OCI-LY1 (cell line): ENCODE results near the gene B4GALT6.

Experiments
- CTCF ChIP-seq: fragments of 200-600 bp; sonication (generic), shearing (Covaris generic); IDR thresholded peaks from 2 replicates; pipeline ENCODE4 v1.5.1; 2017; ENCODE audit warnings: mild to moderate bottlenecking, antibody characterized with exemption, low read length, moderate library complexity, mixed read lengths
- EZH2 ChIP-seq: fragments of 200-600 bp; sonication (generic), shearing (Covaris generic); IDR thresholded peaks from 2 replicates; pipeline ENCODE4 v1.8.0; 2017; ENCODE audit warnings: borderline replicate concordance, mixed run types, mild to moderate bottlenecking, antibody characterized with exemption, low read length, moderate library complexity, mixed read lengths

GRCh38 chr18:31722369-31722957 is 38.1 kb upstream of the B4GALT6 start:
- TF ChIP-seq CTCF, result peak; percentile 79
- no peak for TF ChIP-seq EZH2
